Fibroblast of lung (primary cell): Measurements from ENCODE around the gene CDH5.

Source experiments
- CTCF ChIP-seq, 2 donors: IDR thresholded peaks in 1 of 2; conservative IDR thresholded peaks in 1 of 2; 1 replicate in 1 of 2; 2 replicates in 1 of 2; pipeline ENCODE4 v1.5.1; 2011 to 2012; ENCODE audit warnings: low read length in 2 of 2, control low read depth in 1 of 2, inconsistent platforms in 1 of 2, low read depth in 1 of 2, mild to moderate bottlenecking in 1 of 2
- EZH2 ChIP-seq: IDR thresholded peaks from 2 replicates; pipeline ENCODE4 v1.5.1; 2012; ENCODE audit warnings: low read length, control low read depth, mild to moderate bottlenecking; ENCODE audit errors: missing control alignments

- TF ChIP-seq CTCF (conservative IDR thresholded peaks at IDR 0.05 in 1 of 2, IDR thresholded peaks at IDR 0.05 in 1 of 2; ENCODE audit: low read depth in 1 of 2, low read length in 2 of 2) (no peak), EZH2 (no peak)
These were observed 9.0 kb downstream of the CDH5 start for GRCh38 chr16:66375451-66375850.
